K562 (cell line): ENCODE results near the gene RTL10. TPM values are rescaled to one million over a fixed set of nuclear protein-coding genes. Genes with fewer than 3 reads are reported as not detected.

Experiments
- CBFA2T3 ChIP-seq: fragments of 450-650 bp; IDR thresholded peaks from 2 replicates; pipeline ENCODE4 v1.6.1; 2017
- CEBPG ChIP-seq, 3 experiments: fragments of 200-800 bp in 1 of 3; sonication (Bioruptor generic) in 1 of 3; sonication (generic) in 1 of 3; formaldehyde crosslinking in 1 of 3; IDR thresholded peaks in 2 of 3; conservative IDR thresholded peaks in 1 of 3; 2 replicates each; pipeline versions ENCODE4 v1.6.1 to v1.8.0; 2016 to 2022; ENCODE audit warnings: missing compliant biosample characterization in 2 of 3, missing genetic modification characterization in 2 of 3, mild to moderate bottlenecking in 1 of 3, missing genetic modification reagents in 1 of 3
- CHD1 ChIP-seq: fragments of 200-600 bp; sonication (generic); IDR thresholded peaks from one replicate; pipeline ENCODE4 v1.6.1; 2012; ENCODE audit warnings: mild to moderate bottlenecking, moderate library complexity, low read length, inconsistent platforms
- E2F5 ChIP-seq: sonication (generic); formaldehyde crosslinking; IDR thresholded peaks from 2 replicates; pipeline ENCODE4 v1.8.0; 2022; ENCODE audit warnings: mild to moderate bottlenecking, missing genetic modification reagents
- ELF4 ChIP-seq: fragments of 450-650 bp; formaldehyde crosslinking; IDR thresholded peaks from 2 replicates; pipeline ENCODE4 v1.4.0; 2022; ENCODE audit warnings: missing genetic modification characterization
- GTF2F1 ChIP-seq: IDR thresholded peaks from 2 replicates; pipeline ENCODE4 v1.6.1; 2011; ENCODE audit warnings: low read depth, low read length, improper control_type of control experiment
- HBP1 ChIP-seq: fragments of 450-650 bp; formaldehyde crosslinking; IDR thresholded peaks from 2 replicates; pipeline ENCODE4 v1.4.0; 2022; ENCODE audit warnings: missing genetic modification characterization
- HDAC8 ChIP-seq: fragments of 450-650 bp; IDR thresholded peaks from 2 replicates; pipeline ENCODE4 v1.6.1; 2016; ENCODE audit warnings: mild to moderate bottlenecking, missing genetic modification characterization, moderate library complexity, missing compliant biosample characterization
- HDGF ChIP-seq: fragments of 450-650 bp; IDR thresholded peaks from 2 replicates; pipeline ENCODE4 v1.6.1; 2016
- HLTF ChIP-seq: fragments of 450-650 bp; IDR thresholded peaks from 2 replicates; pipeline ENCODE4 v1.6.1; 2016
- LARP7 ChIP-seq: fragments of 450-650 bp; IDR thresholded peaks from 2 replicates; pipeline ENCODE4 v1.6.1; 2016
- MXI1 ChIP-seq: IDR thresholded peaks from 2 replicates; pipeline ENCODE4 v1.6.1; 2011; ENCODE audit warnings: low read depth, mild to moderate bottlenecking, improper control_type of control experiment, low read length
- NCOA4 ChIP-seq: fragments of 450-650 bp; IDR thresholded peaks from 2 replicates; pipeline ENCODE4 v1.6.1; 2018; ENCODE audit warnings: mild to moderate bottlenecking; ENCODE audit not compliant: partially characterized antibody
- PHB2 ChIP-seq: fragments of 450-650 bp; IDR thresholded peaks from 2 replicates; pipeline ENCODE4 v1.6.1; 2017; ENCODE audit warnings: low read depth
- PTBP1 ChIP-seq: fragments of 200-400 bp; formaldehyde crosslinking; IDR thresholded peaks from 2 replicates; pipeline ENCODE4 v1.6.1; 2017; ENCODE audit warnings: low read depth, low read length
- SETDB1 ChIP-seq: IDR thresholded peaks from one replicate; pipeline ENCODE4 v1.6.1; 2012; ENCODE audit warnings: low read length, control low read depth, inconsistent platforms
- SIN3A ChIP-seq, 2 experiments: fragments of 150-350 bp in 1 of 2; IDR thresholded peaks; 2 replicates each; pipeline ENCODE4 v1.6.1; 2011 to 2016; ENCODE audit warnings: borderline replicate concordance in 2 of 2, low read depth in 2 of 2, low read length in 2 of 2, mild to moderate bottlenecking in 2 of 2, moderate library complexity in 2 of 2; ENCODE audit not compliant: control insufficient read depth in 1 of 2
- ZFP1 ChIP-seq: fragments of 450-650 bp; formaldehyde crosslinking; IDR thresholded peaks from 2 replicates; pipeline ENCODE4 v1.4.0; 2020; ENCODE audit warnings: mild to moderate bottlenecking, mixed read lengths
- ZNF124 ChIP-seq: sonication (generic); formaldehyde crosslinking; IDR thresholded peaks from 2 replicates; pipeline ENCODE4 v1.8.1; 2022; ENCODE audit warnings: missing genetic modification reagents
- ZNF507 ChIP-seq: conservative IDR thresholded peaks from 2 replicates; pipeline ENCODE4 v1.6.1; 2017; ENCODE audit warnings: missing genetic modification characterization, missing compliant biosample characterization
- polyA plus RNA-seq, 8 experiments: library from polyadenylated mRNA; depleted of rRNA in 4 of 8; stranded (reverse) in 5 of 8; unstranded in 3 of 8; fragments of >200 nt; fragmentation: Nextera tagmentation in 2 of 8; fragmentation: Illumina TruSeq in 1 of 8; extraction: Ambion mirVana in 2 of 8; extraction: Trizol in 1 of 8; gene quantifications; 2 replicates each; pipeline versions ENCODE4 v1.2.1 to v1.2.3, GENCODE V29; 2011 to 2014; ENCODE audit warnings: inconsistent platforms in 1 of 8, missing spikeins in 1 of 8
- total RNA-seq, 7 experiments: library from RNA; depleted of rRNA in 6 of 7; stranded (reverse); fragments of >200 nt in 6 of 7; fragmentation: Illumina TruSeq in 2 of 7; extraction: Trizol in 2 of 7; gene quantifications; 2 replicates each; pipeline versions ENCODE4 v1.2.1 to v1.2.3, GENCODE V29; 2011 to 2021; ENCODE audit warnings: low replicate concordance in 1 of 7
- TF ChIP-seq, protein P1 (sequence below): fragments of 450-650 bp; IDR thresholded peaks from 2 replicates; pipeline ENCODE4 v1.6.1; 2016; ENCODE audit warnings: borderline replicate concordance
- TF ChIP-seq, protein P2 (sequence below): sonication (generic); formaldehyde crosslinking; IDR thresholded peaks from 2 replicates; pipeline ENCODE4 v1.8.0; 2022; ENCODE audit warnings: mild to moderate bottlenecking, missing genetic modification reagents, borderline replicate concordance

Gene RTL10
- total and polyA plus RNA-seq, 9 of the 15 experiments (the other 6 are each of a cell fraction or from before 2014, with no cell fraction given), result 19.8 to 75.5 (median 32.5) TPM

- TF ChIP-seq SIN3A (IDR thresholded peaks at IDR 0.05; ENCODE audit: borderline replicate concordance in 2 of 2, control insufficient read depth in 1 of 2, low read depth in 2 of 2, low read length in 2 of 2) (no peak), E2F5 (CRISPR knock-in tag) (no peak), CBFA2T3 (no peak), NCOA4 (peak; percentile 40), PHB2 (0 out of 2 replicates have a peak, but pooled peaks have one; percentile 22), MXI1 (no peak), HBP1 (CRISPR knock-in tag) (peak; percentile 28; the same call in 1 of the 2 replicates), ZNF124 (CRISPR knock-in tag) (no peak), PTBP1 (no peak), SETDB1 (peak; percentile 55), HDAC8 (tag) (peak; percentile 50; the same call in 1 of the 2 replicates), GTF2F1 (no peak), CEBPG (CRISPR knock-in tag; IDR thresholded peaks at IDR 0.05) (no peak), CEBPG (tag; conservative IDR thresholded peaks at IDR 0.05 in 1 of 2, IDR thresholded peaks at IDR 0.05 in 1 of 2) (no peak), ZFP1 (CRISPR knock-in tag) (no peak), CHD1 (peak; percentile 37), HDGF (peak; percentile 99), HLTF (peak; percentile 88), LARP7 (peak; percentile 94; the same call in 1 of the 2 replicates), ZNF507 (tag) (no peak), ELF4 (CRISPR knock-in tag) (0 out of 2 replicates have a peak, but pooled peaks have one; percentile 69)
- TF ChIP-seq, protein P1, sequence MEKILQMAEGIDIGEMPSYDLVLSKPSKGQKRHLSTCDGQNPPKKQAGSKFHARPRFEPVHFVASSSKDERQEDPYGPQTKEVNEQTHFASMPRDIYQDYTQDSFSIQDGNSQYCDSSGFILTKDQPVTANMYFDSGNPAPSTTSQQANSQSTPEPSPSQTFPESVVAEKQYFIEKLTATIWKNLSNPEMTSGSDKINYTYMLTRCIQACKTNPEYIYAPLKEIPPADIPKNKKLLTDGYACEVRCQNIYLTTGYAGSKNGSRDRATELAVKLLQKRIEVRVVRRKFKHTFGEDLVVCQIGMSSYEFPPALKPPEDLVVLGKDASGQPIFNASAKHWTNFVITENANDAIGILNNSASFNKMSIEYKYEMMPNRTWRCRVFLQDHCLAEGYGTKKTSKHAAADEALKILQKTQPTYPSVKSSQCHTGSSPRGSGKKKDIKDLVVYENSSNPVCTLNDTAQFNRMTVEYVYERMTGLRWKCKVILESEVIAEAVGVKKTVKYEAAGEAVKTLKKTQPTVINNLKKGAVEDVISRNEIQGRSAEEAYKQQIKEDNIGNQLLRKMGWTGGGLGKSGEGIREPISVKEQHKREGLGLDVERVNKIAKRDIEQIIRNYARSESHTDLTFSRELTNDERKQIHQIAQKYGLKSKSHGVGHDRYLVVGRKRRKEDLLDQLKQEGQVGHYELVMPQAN, result peak; percentile 38; the same call in 1 of the 2 replicates
- TF ChIP-seq, protein P2, sequence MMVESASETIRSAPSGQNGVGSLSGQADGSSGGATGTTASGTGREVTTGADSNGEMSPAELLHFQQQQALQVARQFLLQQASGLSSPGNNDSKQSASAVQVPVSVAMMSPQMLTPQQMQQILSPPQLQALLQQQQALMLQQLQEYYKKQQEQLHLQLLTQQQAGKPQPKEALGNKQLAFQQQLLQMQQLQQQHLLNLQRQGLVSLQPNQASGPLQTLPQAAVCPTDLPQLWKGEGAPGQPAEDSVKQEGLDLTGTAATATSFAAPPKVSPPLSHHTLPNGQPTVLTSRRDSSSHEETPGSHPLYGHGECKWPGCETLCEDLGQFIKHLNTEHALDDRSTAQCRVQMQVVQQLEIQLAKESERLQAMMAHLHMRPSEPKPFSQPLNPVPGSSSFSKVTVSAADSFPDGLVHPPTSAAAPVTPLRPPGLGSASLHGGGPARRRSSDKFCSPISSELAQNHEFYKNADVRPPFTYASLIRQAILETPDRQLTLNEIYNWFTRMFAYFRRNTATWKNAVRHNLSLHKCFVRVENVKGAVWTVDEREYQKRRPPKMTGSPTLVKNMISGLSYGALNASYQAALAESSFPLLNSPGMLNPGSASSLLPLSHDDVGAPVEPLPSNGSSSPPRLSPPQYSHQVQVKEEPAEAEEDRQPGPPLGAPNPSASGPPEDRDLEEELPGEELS (CRISPR knock-in tag), result no peak
Observed at GRCh38 chr22:19823191-19823901, 31.3 kb downstream of the RTL10 start (continued).
